HepG2 (cell line): Measurements from ENCODE around the gene DYSF. TPM values are rescaled to one million over a fixed set of nuclear protein-coding genes. Genes with fewer than 3 reads are reported as not detected.

ENCODE experiments used
- ATAC-seq: fragments of 200-7000 bp; cut with Tn5 transposase; 3 replicates; pipeline ENCODE4 v1.9.1; 2020; ENCODE audit warnings: mild to moderate bottlenecking, moderate library complexity
- BruUV-seq: library from RNA; stranded (reverse); fragments of 400-500 nt; replicated peaks from 2 replicates; lab custom pipeline; 2021; lab: Mats Ljungman, UMichigan
- CTCF ChIA-PET: fragments of 300-600 bp; formaldehyde crosslinking; extraction: SDS; loops from one replicate; lab custom pipeline; 2021; ENCODE audit warnings: low total read pairs, inconsistent platforms, low intra/inter-chr PET ratio; lab: Yijun Ruan, JAX
- POLR2A ChIA-PET: fragments of 350-600 bp; sonication (Branson Sonifier 250); formaldehyde crosslinking; loops from one replicate; lab custom pipeline; 2020; ENCODE audit warnings: antibody characterized with exemption, inconsistent platforms; lab: Yijun Ruan, JAX
- DNase-seq: peaks from one replicate; pipeline ENCODE4 v3.0.0-alpha.2; 2015; ENCODE audit warnings: low spot score
- FAIRE-seq: peaks from 3 replicates; lab custom pipeline; 2011; peaks lifted over from hg19 to GRCh38; lab: Jason Lieb, UNC
- H2AFZ ChIP-seq: one replicate; pipeline ENCODE4 v1.6.1; 2011; ENCODE audit warnings: low read length, inconsistent platforms
- H3K27ac ChIP-seq: fragments of 300-600 bp; 3 replicates; pipeline ENCODE4 v1.8.0; 2011; ENCODE audit warnings: mixed run types, mild to moderate bottlenecking, mixed read lengths, low read length, inconsistent platforms; ENCODE audit not compliant: insufficient read depth; ENCODE audit errors: extremely low read length
- H3K27me3 ChIP-seq, 2 experiments: fragments of 200-600 bp in 1 of 2; 2 replicates in 1 of 2; 3 replicates in 1 of 2; pipeline versions ENCODE4 v1.6.0 to v1.8.0; 2011; ENCODE audit warnings: low read length in 2 of 2, mild to moderate bottlenecking in 2 of 2, moderate library complexity in 2 of 2, inconsistent platforms in 1 of 2; ENCODE audit not compliant: insufficient read depth in 2 of 2, control insufficient read depth in 1 of 2
- H3K36me3 ChIP-seq, 2 experiments: fragments of 200-600 bp in 1 of 2; replicated peaks in 1 of 2; 2 replicates in 1 of 2; 3 replicates in 1 of 2; pipeline versions ENCODE4 v1.5.1 to v1.8.0; 2011; ENCODE audit warnings: low read length in 2 of 2, inconsistent platforms in 1 of 2; ENCODE audit not compliant: insufficient read depth in 2 of 2, control insufficient read depth in 1 of 2
- H3K4me1 ChIP-seq: 2 replicates; pipeline ENCODE4 v1.5.1; 2012; ENCODE audit warnings: low read length, inconsistent platforms; ENCODE audit not compliant: insufficient read depth
- H3K4me2 ChIP-seq: 2 replicates; pipeline ENCODE4 v1.6.0; 2011; ENCODE audit warnings: low read depth, low read length, inconsistent platforms
- H3K4me3 ChIP-seq, 3 experiments: fragments of 200-600 bp in 1 of 3; sonication (generic), shearing (Covaris generic) in 1 of 3; replicated peaks in 1 of 3; 2 replicates each; pipeline ENCODE4 v1.5.1; 2011 to 2016; ENCODE audit warnings: low read length in 3 of 3, inconsistent platforms in 2 of 3, low read depth in 2 of 3, mild to moderate bottlenecking in 2 of 3, control low read depth in 1 of 3, mixed read lengths in 1 of 3; ENCODE audit not compliant: insufficient read depth in 1 of 3
- H3K79me2 ChIP-seq: one replicate; pipeline ENCODE4 v1.6.1; 2011; ENCODE audit warnings: low read length, inconsistent platforms; ENCODE audit not compliant: insufficient read depth
- H3K9ac ChIP-seq: 2 replicates; pipeline ENCODE4 v1.6.0; 2011; ENCODE audit warnings: mild to moderate bottlenecking, low read depth, low read length, inconsistent platforms; ENCODE audit not compliant: insufficient read depth
- H3K9me3 ChIP-seq: 2 replicates; pipeline ENCODE4 v1.5.1; 2012; ENCODE audit warnings: mild to moderate bottlenecking, low read length
- H4K20me1 ChIP-seq: 2 replicates; pipeline ENCODE4 v1.6.0; 2011; ENCODE audit warnings: inconsistent platforms, mild to moderate bottlenecking, low read length, moderate library complexity; ENCODE audit not compliant: insufficient read depth
- ADNP ChIP-seq: sonication (generic); formaldehyde crosslinking; IDR thresholded peaks from 2 replicates; pipeline ENCODE4 v1.4.0; 2020; ENCODE audit warnings: missing genetic modification reagents
- BHLHE40 ChIP-seq: IDR thresholded peaks from 2 replicates; pipeline ENCODE4 v1.6.1; 2011; ENCODE audit warnings: low read length, improper control_type of control experiment
- NFIB ChIP-seq: sonication (generic); formaldehyde crosslinking; IDR thresholded peaks from 2 replicates; pipeline ENCODE4 v1.9.0; 2021; ENCODE audit warnings: missing genetic modification reagents, mild to moderate bottlenecking, borderline replicate concordance
- NFKBIZ ChIP-seq: IDR thresholded peaks from 2 replicates; pipeline ENCODE4 v1.6.1; 2018; ENCODE audit warnings: missing genetic modification reagents, missing compliant biosample characterization
- NONO ChIP-seq, 2 experiments: fragments of 450-650 bp in 1 of 2; sonication (generic) in 1 of 2; formaldehyde crosslinking in 1 of 2; IDR thresholded peaks in 1 of 2; conservative IDR thresholded peaks in 1 of 2; 2 replicates each; pipeline versions ENCODE4 v1.6.1 to v1.8.0; 2017 to 2022; ENCODE audit warnings: mild to moderate bottlenecking in 1 of 2, missing genetic modification reagents in 1 of 2, moderate library complexity in 1 of 2
- PHF8 ChIP-seq: sonication (generic); formaldehyde crosslinking; IDR thresholded peaks from 2 replicates; pipeline ENCODE4 v1.5.0; 2020; ENCODE audit warnings: missing genetic modification reagents
- PRMT3 ChIP-seq: sonication (generic); formaldehyde crosslinking; IDR thresholded peaks from 2 replicates; pipeline ENCODE4 v1.8.1; 2022; ENCODE audit warnings: low read depth, mild to moderate bottlenecking, moderate library complexity, missing genetic modification reagents, borderline replicate concordance
- PRPF4 ChIP-seq: fragments of 200-400 bp; formaldehyde crosslinking; IDR thresholded peaks from 2 replicates; pipeline ENCODE4 v1.6.1; 2016; ENCODE audit warnings: low read length, low read depth; ENCODE audit not compliant: poor library complexity, severe bottlenecking
- REPIN1 ChIP-seq: sonication (generic); formaldehyde crosslinking; IDR thresholded peaks from 2 replicates; pipeline ENCODE4 v1.8.0; 2022; ENCODE audit warnings: missing genetic modification reagents, low read depth, mild to moderate bottlenecking, borderline replicate concordance
- RNF2 ChIP-seq: fragments of 450-650 bp; conservative IDR thresholded peaks from 2 replicates; pipeline ENCODE4 v1.6.1; 2016; ENCODE audit warnings: low read depth
- RXRB ChIP-seq: IDR thresholded peaks from 2 replicates; pipeline ENCODE4 v1.6.1; 2016; ENCODE audit warnings: borderline replicate concordance, missing genetic modification reagents, missing compliant biosample characterization
- ZBTB20 ChIP-seq: sonication (generic); formaldehyde crosslinking; IDR thresholded peaks from 2 replicates; pipeline ENCODE4 v1.8.1; 2023; ENCODE audit warnings: missing genetic modification reagents, low read depth, mild to moderate bottlenecking, borderline replicate concordance
- ZFP82 ChIP-seq: sonication (generic); formaldehyde crosslinking; IDR thresholded peaks from 2 replicates; pipeline ENCODE4 v1.5.1; 2020; ENCODE audit warnings: mild to moderate bottlenecking, missing genetic modification reagents, borderline replicate concordance
- ZMAT5 ChIP-seq: sonication (generic); formaldehyde crosslinking; IDR thresholded peaks from 2 replicates; pipeline ENCODE4 v1.5.0; 2020; ENCODE audit warnings: mild to moderate bottlenecking, low read depth, missing genetic modification reagents, borderline replicate concordance
- ZNF251 ChIP-seq: sonication (generic); formaldehyde crosslinking; IDR thresholded peaks from 2 replicates; pipeline ENCODE4 v1.9.0; 2021; ENCODE audit warnings: mild to moderate bottlenecking, missing genetic modification reagents
- ZNF329 ChIP-seq: sonication (generic); formaldehyde crosslinking; IDR thresholded peaks from 2 replicates; pipeline ENCODE4 v1.9.0; 2021; ENCODE audit warnings: low read depth, mild to moderate bottlenecking, missing genetic modification reagents
- WGBS: methylation state at CpG from one replicate; pipeline ENCODE4 v1.1.6; 2017; ENCODE audit warnings: low lambda C conversion rate; 5-methylcytosine and 5-hydroxymethylcytosine counted together
- in situ Hi-C: cut with HindIII; loops from 2 replicates; pipeline ENCODE4 v1.10.0; 2017; ENCODE audit warnings: low pct_unique_long_range_greater_than_20kb; ENCODE audit not compliant: extremely low pct_ligation_motif_present
- intact Hi-C: fragments of 100-400 bp; cut with micrococcal nuclease; formaldehyde crosslinking; loops from one replicate; pipeline ENCODE4 v1.10.0; 2022; ENCODE audit not compliant: unreplicated experiment
- polyA plus RNA-seq, 8 experiments: library from polyadenylated mRNA; depleted of rRNA in 3 of 8; stranded (reverse) in 7 of 8; unstranded in 1 of 8; fragments of >200 nt; fragmentation: Illumina TruSeq in 4 of 8; extraction: Trizol in 4 of 8; gene quantifications; 2 replicates each; pipeline versions ENCODE4 v1.2.1 to v1.2.3, GENCODE V29; 2011 to 2016; ENCODE audit warnings: low read depth in 4 of 8, missing spikeins in 1 of 8, mixed read lengths in 1 of 8; ENCODE audit not compliant: insufficient read depth in 1 of 8
- total RNA-seq, 5 experiments: library from RNA; depleted of rRNA; stranded (reverse); fragments of >200 nt; fragmentation: Illumina TruSeq; extraction: Trizol; gene quantifications; 2 replicates each; pipeline ENCODE4 v1.2.3, GENCODE V29; 2016; ENCODE audit warnings: low read depth in 1 of 5

Gene DYSF
- total and polyA plus RNA-seq, 2 of the 13 experiments (the other 11 are each of a cell fraction or from before 2014, with no cell fraction given): 0.15 to 2.4 TPM

GRCh38 chr2:71547616-71548285 is 94.4 kb downstream of the DYSF start:
- no peak for FAIRE-seq

GRCh38 chr2:71548646-71549425 is 95.5 kb downstream of the DYSF start:
- POLR2A ChIA-PET: no interaction called here
- Histone ChIP-seq H2AFZ (no peak overlapping the region), H4K20me1 (no peaks in the 10 kb centered on the region), H3K9ac (no peak overlapping the region), H3K27me3 (peaks cover 2 to 32% of the 10 kb centered on the region in 2 experiments; a peak in 4 of 5 replicates), H3K36me3 (no peaks in the 10 kb centered on the region), H3K4me3 (no peak overlapping the region), H3K4me2 (no peak overlapping the region), H3K4me1 (peaks cover 44% of the 10 kb centered on the region), H3K79me2 (no peaks in the 10 kb centered on the region), H3K9me3 (no peaks in the 10 kb centered on the region), H3K27ac (no peak overlapping the region)
- ATAC-seq: peak; percentile 74
- intact Hi-C loops (loop anchor here (2.0 to 5.0 kb wide), 3 partner anchors 373 to 1198 kb away; no protein-coding TSS in a partner anchor), in situ Hi-C loops (loop anchor here (5.0 to 25.0 kb wide), 5 partner anchors 243 to 1313 kb away; no protein-coding TSS in a partner anchor)
- no TSS peak for BruUV-seq
- DNase-seq: peak; percentile 62
- CTCF ChIA-PET: interaction anchor here (0.7 to 2.9 kb wide), 5 partner anchors 249 to 601 kb away, joined by 3 to 16 read pairs (median 3); no protein-coding TSS in a partner anchor
- FAIRE-seq: peak; percentile 93
- whole genome bisulfite sequencing: 26% methylated on average over 21 of the region's 21 CpGs
- no peak for TF ChIP-seq NONO (IDR thresholded peaks at IDR 0.05)
- TF ChIP-seq NONO (CRISPR knock-in tag; conservative IDR thresholded peaks at IDR 0.05): peak; percentile 28; the same call in 1 of the 2 replicates
- TF ChIP-seq ZMAT5: no peak
- TF ChIP-seq RXRB: 0 out of 2 replicates have a peak, but pooled peaks have one; percentile 14
- no peak for TF ChIP-seq ZNF329 (CRISPR knock-in tag)
- peak; percentile 38; the same call in 1 of the 2 replicates for TF ChIP-seq ZBTB20
- TF ChIP-seq BHLHE40: 0 out of 2 replicates have a peak, but pooled peaks have one; percentile 33
- TF ChIP-seq ZNF251: no peak
- peak; percentile 41; the same call in 1 of the 2 replicates for TF ChIP-seq REPIN1 (CRISPR knock-in tag)

More at GRCh38 chr2:71547616-71548285, 94.4 kb downstream of the DYSF start:
- Histone ChIP-seq H3K4me3 (no peak overlapping the region), H3K4me1 (peaks cover 37% of the 10 kb centered on the region), H3K27ac (no peak overlapping the region), H3K9me3 (no peaks in the 10 kb centered on the region), H3K36me3 (no peaks in the 10 kb centered on the region), H3K9ac (no peak overlapping the region), H3K4me2 (no peak overlapping the region), H3K27me3 (peaks cover 2 to 31% of the 10 kb centered on the region in 2 experiments; a peak in 4 of 5 replicates), H3K79me2 (no peaks in the 10 kb centered on the region), H4K20me1 (no peaks in the 10 kb centered on the region), H2AFZ (no peak overlapping the region)
- POLR2A ChIA-PET: no interaction called here
- TF ChIP-seq PRMT3 (CRISPR knock-in tag) (no peak), NFKBIZ (CRISPR knock-in tag) (no peak), PHF8 (CRISPR knock-in tag) (no peak), ADNP (CRISPR knock-in tag) (no peak), NFIB (CRISPR knock-in tag) (no peak), RNF2 (no peak), ZFP82 (no peak), PRPF4 (no peak)
- in situ Hi-C loops (loop anchor here (5.0 to 25.0 kb wide), 5 partner anchors 245 to 1315 kb away; no protein-coding TSS in a partner anchor), intact Hi-C loops (loop anchor here (2.0 to 5.0 kb wide), 3 partner anchors 375 to 1200 kb away; no protein-coding TSS in a partner anchor)
- ATAC-seq (no peak), DNase-seq (no peak)
- no TSS peak for BruUV-seq
- CTCF ChIA-PET: interaction anchor here (1.1 to 2.9 kb wide), 4 partner anchors 250 to 602 kb away, joined by 3 to 16 read pairs (median 5); no protein-coding TSS in a partner anchor
- WGBS: 37% methylated on average over 13 of the region's 13 CpGs
